ENCODE data around the gene THRB. TPM values are rescaled to one million over a fixed set of nuclear protein-coding genes. Genes with fewer than 3 reads are reported as not detected.
A peak's percentile ranks its signal among the peaks of the same experiment; 100 is the strongest.

Gene THRB
- total RNA-seq, 4 donors from 2014 or later: 3.7 to 11.3 (median 6.1) TPM

GRCh38 chr3:24388159-24388558 lies 106.5 kb downstream of the THRB start:
- no peak overlapping the region for H3K4me3 ChIP-seq
- TF ChIP-seq CTCF (IDR thresholded peaks at IDR 0.05) (no peak), POLR2A (IDR thresholded peaks at IDR 0.05) (no peak)
- intact Hi-C loops (cut with DNase I): no loop called here
- no peak for DNase-seq
- no peaks in the 10 kb centered on the region for H3K36me3 ChIP-seq
- peaks cover 9 to 31% (median 21%) of the 10 kb centered on the region in 3 donors for H3K4me1 ChIP-seq
- no peaks in the 10 kb centered on the region for H3K27me3 ChIP-seq
- no peaks in the 10 kb centered on the region for H3K9me3 ChIP-seq
- peak overlapping the region in 2 of 4 donors; percentile 11 to 62 for H3K27ac ChIP-seq
- 79 to 87% methylated on average over 2 to 3 of the region's 3 CpGs for WGBS, 2 donors

- TF ChIP-seq CTCF (IDR thresholded peaks at IDR 0.05): no peak
- TF ChIP-seq POLR2A (IDR thresholded peaks at IDR 0.05): no peak
- no peak overlapping the region for H3K4me3 ChIP-seq
- H3K27me3 ChIP-seq: no peaks in the 10 kb centered on the region
- H3K36me3 ChIP-seq: no peaks in the 10 kb centered on the region
- DNase-seq: no peak
- peaks cover 9 to 31% (median 21%) of the 10 kb centered on the region in 3 donors for H3K4me1 ChIP-seq
- H3K27ac ChIP-seq: peak overlapping the region in 1 of 4 donors; percentile 11
- intact Hi-C loops (cut with DNase I): no loop called here
- no peaks in the 10 kb centered on the region for H3K9me3 ChIP-seq
- WGBS, 2 donors: 89% methylated on average over 1 of the region's 1 CpG
These were observed 107.2 kb downstream of the THRB start for GRCh38 chr3:24387493-24387892.

- H3K4me1 ChIP-seq: peaks cover 9 to 31% (median 21%) of the 10 kb centered on the region in 3 donors
- intact Hi-C loops (cut with DNase I): no loop called here
- H3K9me3 ChIP-seq: no peaks in the 10 kb centered on the region
- H3K36me3 ChIP-seq: no peaks in the 10 kb centered on the region
- H3K4me3 ChIP-seq: no peak overlapping the region
- TF ChIP-seq CTCF (IDR thresholded peaks at IDR 0.05) (no peak), POLR2A (IDR thresholded peaks at IDR 0.05) (no peak)
- H3K27ac ChIP-seq: no peak overlapping the region
- DNase-seq: no peak
- no peaks in the 10 kb centered on the region for H3K27me3 ChIP-seq
These were observed 107.7 kb downstream of the THRB start for GRCh38 chr3:24387000-24387399.

- WGBS, 2 donors: 83 to 91% methylated on average over 3 of the region's 3 CpGs
- no peak overlapping the region for H3K27ac ChIP-seq
- H3K9me3 ChIP-seq: no peaks in the 10 kb centered on the region
- no peak for TF ChIP-seq CTCF (IDR thresholded peaks at IDR 0.05)
- TF ChIP-seq POLR2A (IDR thresholded peaks at IDR 0.05): no peak
- DNase-seq: no peak
- H3K4me1 ChIP-seq: peaks cover 9 to 31% (median 21%) of the 10 kb centered on the region in 3 donors
- H3K36me3 ChIP-seq: no peaks in the 10 kb centered on the region
- H3K4me3 ChIP-seq: no peak overlapping the region
- H3K27me3 ChIP-seq: no peaks in the 10 kb centered on the region
- intact Hi-C loops (cut with DNase I): no loop called here
These were observed 108.2 kb downstream of the THRB start for GRCh38 chr3:24386458-24386857.

GRCh38 chr3:24385012-24385615 lies 109.5 kb downstream of the THRB start:
- Histone ChIP-seq H3K9me3 (no peaks in the 10 kb centered on the region), H3K27me3 (no peaks in the 10 kb centered on the region), H3K4me3 (no peak overlapping the region), H3K4me1 (peaks cover 7 to 27% (median 18%) of the 10 kb centered on the region in 3 donors), H3K36me3 (no peaks in the 10 kb centered on the region), H3K27ac (no peak overlapping the region)
- WGBS, 2 donors: 82 to 97% methylated on average over 2 of the region's 2 CpGs
- TF ChIP-seq CTCF (IDR thresholded peaks at IDR 0.05) (no peak), POLR2A (IDR thresholded peaks at IDR 0.05) (no peak)
- intact Hi-C loops (cut with DNase I): no loop called here
- no peak for DNase-seq

Data from esophagus squamous epithelium (tissue), 5 donors.